ENCODE results near the gene SRRD. TPM values are rescaled to one million over a fixed set of nuclear protein-coding genes. Genes with fewer than 3 reads are reported as not detected.
"Not testable (repeated sequence)": the region's sequence is repeated elsewhere in the genome, so short reads cannot be mapped to it uniquely, and the experiment has no call there.

SRRD gene
- total and polyA plus RNA-seq, 12 donors: 10.3 to 261 (median 17.1) TPM

DNA sequence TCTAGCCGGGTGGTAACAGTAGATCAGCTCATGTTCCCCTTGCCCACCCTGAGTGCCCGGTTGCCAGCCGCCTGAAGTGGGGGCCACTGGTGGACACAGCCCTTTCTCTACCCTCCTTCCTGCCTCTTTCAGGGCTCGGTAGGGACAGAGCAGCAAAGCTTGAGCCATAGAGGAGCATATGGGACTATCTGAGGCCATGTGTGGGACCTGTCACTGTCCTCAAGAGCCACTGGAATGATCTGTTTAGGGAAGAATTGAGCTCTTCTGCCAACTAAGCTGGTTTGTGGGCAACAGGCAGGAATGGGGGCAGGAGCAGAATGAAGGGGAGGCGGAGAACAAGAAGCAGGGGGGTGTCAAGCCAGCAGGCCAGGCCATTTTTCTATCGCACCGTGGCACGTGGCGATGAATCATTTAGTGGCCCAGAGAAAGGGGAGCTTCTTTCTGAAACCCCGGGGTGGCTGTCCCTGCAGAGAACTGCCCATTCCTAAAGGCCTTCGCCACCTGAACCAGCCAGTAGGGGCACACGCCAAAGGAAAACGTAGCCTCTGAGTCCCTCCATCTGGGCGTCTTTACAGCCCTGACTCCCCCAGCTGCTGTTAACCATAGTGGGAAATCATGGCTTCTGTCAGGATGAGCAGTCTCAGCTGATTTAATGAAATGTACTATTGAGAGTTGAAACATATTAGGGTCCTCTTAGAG, 45.8 kb upstream of the SRRD start:
- WGBS, 4 donors: 84 to 90% (median 88%) methylated on average over 10 to 14 of the region's 14 CpGs
- DNase-seq: peak in 1 of 7 donors; percentile 20
- H3K9me3 ChIP-seq (replicated peaks in 1 of 3): no peaks in the 10 kb centered on the region
- intact Hi-C loops (cut with DNase I): no loop called here
- no peaks in the 10 kb centered on the region for H3K36me3 ChIP-seq (replicated peaks in 1 of 2)
- TF ChIP-seq CTCF (IDR thresholded peaks at IDR 0.05) (no peak), POLR2A (IDR thresholded peaks at IDR 0.05) (no peak)
- H3K4me1 ChIP-seq (replicated peaks in 1 of 2): no peaks in the 10 kb centered on the region
- no peaks in the 10 kb centered on the region for H3K27me3 ChIP-seq
- H3K27ac ChIP-seq: no peak overlapping the region
- H3K4me3 ChIP-seq: no peak overlapping the region

- 84 to 91% (median 90%) methylated on average over 3 of the region's 3 CpGs for WGBS, 4 donors
- H3K27ac ChIP-seq; H3K27me3 ChIP-seq; intact Hi-C loops (cut with DNase I); H3K4me1 ChIP-seq (replicated peaks in 1 of 2); DNase-seq; H3K9me3 ChIP-seq (replicated peaks in 1 of 3); H3K4me3 ChIP-seq; H3K36me3 ChIP-seq (replicated peaks in 1 of 2): not testable (repeated sequence)
These were observed 44.9 kb upstream of the SRRD start for GRCh38 chr22:26438776-26439175.

GRCh38 chr22:26439559-26439958, 44.1 kb upstream of the SRRD start:
- TF ChIP-seq CTCF (IDR thresholded peaks at IDR 0.05): no peak
- no peak for TF ChIP-seq POLR2A (IDR thresholded peaks at IDR 0.05)
- H3K9me3 ChIP-seq (replicated peaks in 1 of 3): no peaks in the 10 kb centered on the region
- no peak overlapping the region for H3K27ac ChIP-seq
- no peak for DNase-seq
- intact Hi-C loops (cut with DNase I): no loop called here
- WGBS, 4 donors: 57 to 68% (median 62%) methylated on average over 3 of the region's 3 CpGs
- no peaks in the 10 kb centered on the region for H3K36me3 ChIP-seq (replicated peaks in 1 of 2)
- no peaks in the 10 kb centered on the region for H3K4me1 ChIP-seq (replicated peaks in 1 of 2)
- no peaks in the 10 kb centered on the region for H3K27me3 ChIP-seq
- no peak overlapping the region for H3K4me3 ChIP-seq

GRCh38 chr22:26442086-26442756, 41.5 kb upstream of the SRRD start:
- Histone ChIP-seq H3K4me1 (replicated peaks in 1 of 2) (no peaks in the 10 kb centered on the region), H3K27me3 (no peaks in the 10 kb centered on the region), H3K4me3 (no peak overlapping the region), H3K36me3 (replicated peaks in 1 of 2) (no peaks in the 10 kb centered on the region), H3K9me3 (replicated peaks in 1 of 3) (no peaks in the 10 kb centered on the region), H3K27ac (no peak overlapping the region)
- peak in 1 of 7 donors; percentile 35 for DNase-seq
- 83 to 88% (median 84%) methylated on average over 4 of the region's 4 CpGs for WGBS, 4 donors
- no peak for TF ChIP-seq POLR2A (IDR thresholded peaks at IDR 0.05)
- TF ChIP-seq CTCF (IDR thresholded peaks at IDR 0.05): no peak
- intact Hi-C loops (cut with DNase I): no loop called here

All from adrenal gland (tissue), 12 donors.